ENCODE measurements around the gene PROZ.

Gene PROZ

GRCh38 chr13:113121928-113122471, 36.4 kb upstream of the PROZ start:
- Histone ChIP-seq H2BK12ac (ENCODE audit: low read length in 2 of 2) (no peak overlapping the region), H2AK5ac (ENCODE audit: low read length, severe bottlenecking) (no peak overlapping the region), H3K18ac (ENCODE audit: low read depth in 1 of 2, low read length in 2 of 2) (no peak overlapping the region), H3K27ac (ENCODE audit: low read length, poor library complexity, severe bottlenecking) (no peak overlapping the region), H2AFZ (ENCODE audit: low read depth, low read length) (no peak overlapping the region), H3K79me1 (replicated peaks; ENCODE audit: low read length, poor library complexity, severe bottlenecking) (no peaks in the 10 kb centered on the region), H2BK5ac (ENCODE audit: low read depth, low read length, poor library complexity, severe bottlenecking) (no peak overlapping the region), H3K4me1 (ENCODE audit: control insufficient read depth, insufficient read depth, low read depth, low read length) (peaks cover 11% of the 10 kb centered on the region), H4K91ac (ENCODE audit: low read length) (no peak overlapping the region), H3K36me3 (ENCODE audit: control insufficient read depth in 1 of 2, insufficient read depth in 2 of 2, low read depth in 1 of 2, low read length in 2 of 2) (peaks cover 0 to 3% of the 10 kb centered on the region in 2 experiments), H3K4me2 (ENCODE audit: low read length, poor library complexity, severe bottlenecking) (no peak overlapping the region), H3K9ac (ENCODE audit: low read length) (peak overlapping the region; percentile 60), H3K23ac (ENCODE audit: low read length in 2 of 2) (no peak overlapping the region), H3K4me3 (ENCODE audit: insufficient read depth in 1 of 2, low read depth in 1 of 2, low read length in 2 of 2) (peak overlapping the region in 1 of 2 experiments; percentile 66), H3K14ac (ENCODE audit: low read length in 2 of 2) (no peak overlapping the region), H3K27me3 (ENCODE audit: control insufficient read depth in 1 of 2, insufficient read depth in 1 of 2, low read length in 2 of 2) (peaks cover 7 to 40% of the 10 kb centered on the region in 2 experiments), H2BK120ac (ENCODE audit: low read depth, low read length) (no peak overlapping the region), H3K9me3 (ENCODE audit: control insufficient read depth, low read length) (no peaks in the 10 kb centered on the region), H4K8ac (ENCODE audit: low read length) (no peak overlapping the region), H3K4ac (ENCODE audit: low read depth in 1 of 2, low read length in 2 of 2) (no peak overlapping the region), H2BK15ac (ENCODE audit: low read depth, poor library complexity, severe bottlenecking) (no peak overlapping the region)
- WGBS = 87% methylated on average over 16 of the region's 16 CpGs
- DNase-seq = no peak

GRCh38 chr13:113122550-113123225, 35.8 kb upstream of the PROZ start, which contains the start of gene F10:
Gene F10 (plus strand): TSS chr13:113122799. CDS start chr13:113122856, 57 bp downstream.
- peak; percentile 46 for DNase-seq
- 50% methylated on average over 23 of the region's 23 CpGs for WGBS

GRCh38 chr13:113123226-113124201, 34.9 kb upstream of the PROZ start:
- Histone ChIP-seq H2AFZ (ENCODE audit: low read depth, low read length) (no peak overlapping the region), H3K9ac (ENCODE audit: low read length) (peak overlapping the region; percentile 60), H2BK15ac (ENCODE audit: low read depth, poor library complexity, severe bottlenecking) (no peak overlapping the region), H3K79me1 (replicated peaks; ENCODE audit: low read length, poor library complexity, severe bottlenecking) (no peaks in the 10 kb centered on the region), H3K4ac (ENCODE audit: low read depth in 1 of 2, low read length in 2 of 2) (no peak overlapping the region), H2AK5ac (ENCODE audit: low read length, severe bottlenecking) (no peak overlapping the region), H3K4me2 (ENCODE audit: low read length, poor library complexity, severe bottlenecking) (peak overlapping the region; percentile 41), H4K91ac (ENCODE audit: low read length) (no peak overlapping the region), H3K36me3 (ENCODE audit: control insufficient read depth in 1 of 2, insufficient read depth in 2 of 2, low read depth in 1 of 2, low read length in 2 of 2) (peaks cover 0 to 3% of the 10 kb centered on the region in 2 experiments), H3K27me3 (ENCODE audit: control insufficient read depth in 1 of 2, insufficient read depth in 1 of 2, low read length in 2 of 2) (peaks cover 16 to 36% of the 10 kb centered on the region in 2 experiments), H3K18ac (ENCODE audit: low read depth in 1 of 2, low read length in 2 of 2) (no peak overlapping the region), H4K8ac (ENCODE audit: low read length) (no peak overlapping the region), H3K23ac (ENCODE audit: low read length in 2 of 2) (no peak overlapping the region), H2BK120ac (ENCODE audit: low read depth, low read length) (no peak overlapping the region), H3K4me1 (ENCODE audit: control insufficient read depth, insufficient read depth, low read depth, low read length) (peaks cover 9% of the 10 kb centered on the region), H2BK12ac (ENCODE audit: low read length in 2 of 2) (no peak overlapping the region), H3K27ac (ENCODE audit: low read length, poor library complexity, severe bottlenecking) (no peak overlapping the region), H3K14ac (ENCODE audit: low read length in 2 of 2) (no peak overlapping the region), H2BK5ac (ENCODE audit: low read depth, low read length, poor library complexity, severe bottlenecking) (no peak overlapping the region), H3K4me3 (ENCODE audit: insufficient read depth in 1 of 2, low read depth in 1 of 2, low read length in 2 of 2) (peak overlapping the region in 1 of 2 experiments; percentile 66), H3K9me3 (ENCODE audit: control insufficient read depth, low read length) (no peaks in the 10 kb centered on the region)
- 91% methylated on average over 29 of the region's 29 CpGs for WGBS
- DNase-seq = no peak

More at GRCh38 chr13:113122550-113123225, 35.8 kb upstream of the PROZ start, which contains the start of gene F10:
- Histone ChIP-seq H2BK12ac (ENCODE audit: low read length in 2 of 2) (no peak within 1 kb of the TSS), H3K4me3 (ENCODE audit: insufficient read depth in 1 of 2, low read depth in 1 of 2, low read length in 2 of 2) (peak within 1 kb of the TSS; percentile 11 to 66), H4K8ac (ENCODE audit: low read length) (no peak within 1 kb of the TSS), H2BK5ac (ENCODE audit: low read depth, low read length, poor library complexity, severe bottlenecking) (no peak within 1 kb of the TSS), H3K27me3 (ENCODE audit: control insufficient read depth in 1 of 2, insufficient read depth in 1 of 2, low read length in 2 of 2) (peaks cover 11 to 40% of the 10 kb centered on the region in 2 experiments), H2AFZ (ENCODE audit: low read depth, low read length) (peak within 1 kb of the TSS; percentile 6), H3K4me2 (ENCODE audit: low read length, poor library complexity, severe bottlenecking) (peak within 1 kb of the TSS; percentile 41), H2BK120ac (ENCODE audit: low read depth, low read length) (no peak within 1 kb of the TSS), H3K23ac (ENCODE audit: low read length in 2 of 2) (no peak within 1 kb of the TSS), H2BK15ac (ENCODE audit: low read depth, poor library complexity, severe bottlenecking) (no peak within 1 kb of the TSS), H3K4ac (ENCODE audit: low read depth in 1 of 2, low read length in 2 of 2) (no peak within 1 kb of the TSS), H4K91ac (ENCODE audit: low read length) (no peak within 1 kb of the TSS), H3K79me1 (replicated peaks; ENCODE audit: low read length, poor library complexity, severe bottlenecking) (no peaks in the 10 kb centered on the region), H2AK5ac (ENCODE audit: low read length, severe bottlenecking) (no peak within 1 kb of the TSS), H3K4me1 (ENCODE audit: control insufficient read depth, insufficient read depth, low read depth, low read length) (peaks cover 9% of the 10 kb centered on the region), H3K9ac (ENCODE audit: low read length) (peak within 1 kb of the TSS; percentile 60), H3K36me3 (ENCODE audit: control insufficient read depth in 1 of 2, insufficient read depth in 2 of 2, low read depth in 1 of 2, low read length in 2 of 2) (peaks cover 0 to 3% of the 10 kb centered on the region in 2 experiments), H3K9me3 (ENCODE audit: control insufficient read depth, low read length) (no peaks in the 10 kb centered on the region), H3K18ac (ENCODE audit: low read depth in 1 of 2, low read length in 2 of 2) (no peak within 1 kb of the TSS), H3K27ac (ENCODE audit: low read length, poor library complexity, severe bottlenecking) (no peak within 1 kb of the TSS), H3K14ac (ENCODE audit: low read length in 2 of 2) (no peak within 1 kb of the TSS)
